ENCODE measurements around the gene ITGB6. TPM values are rescaled to one million over a fixed set of nuclear protein-coding genes. Genes with fewer than 3 reads are reported as not detected.

The ITGB6 gene
- total RNA-seq, 1 experiment from 2014 or later: 84.8 TPM

DNA sequence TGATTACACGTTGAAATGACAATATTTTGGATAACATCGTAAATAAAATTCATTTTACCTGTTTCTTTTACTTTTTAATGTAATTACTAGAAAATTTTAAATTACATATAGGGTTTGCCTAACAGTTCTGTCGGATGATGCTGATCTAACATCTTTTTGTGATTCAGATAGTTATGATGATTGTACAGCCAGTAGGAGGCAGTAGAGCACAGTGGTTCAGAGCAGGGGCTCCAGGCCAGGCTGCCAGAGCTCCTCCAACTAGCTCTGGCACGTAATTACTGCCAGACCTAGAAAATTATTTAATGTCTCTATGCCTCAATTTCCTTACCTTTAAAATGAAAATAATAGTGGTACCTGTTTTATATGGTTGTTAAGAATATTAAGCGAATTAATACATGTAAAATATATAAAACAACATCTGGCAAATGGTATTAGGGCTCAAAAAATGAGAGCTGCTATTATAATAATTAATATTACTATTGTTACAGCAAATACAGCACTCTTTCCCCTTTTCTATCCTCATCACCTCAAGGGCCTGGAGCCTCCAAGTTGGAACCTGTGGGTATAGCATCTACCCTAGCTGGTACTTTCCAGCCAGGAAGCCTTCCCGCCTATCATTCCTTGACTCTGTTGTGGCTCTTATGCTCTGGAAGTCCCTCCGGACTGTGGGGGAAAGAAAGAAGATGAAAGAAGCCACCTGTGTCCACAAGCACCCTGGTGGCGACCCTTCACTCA, 90.0 kb downstream of the ITGB6 start:
- Mint-ChIP-seq H3K27ac (ENCODE audit: unreplicated experiment) (no peak overlapping the region), H3K4me3 (ENCODE audit: low read depth, unreplicated experiment) (no peak overlapping the region), H3K9me3 (ENCODE audit: low read depth, unreplicated experiment) (no peaks in the 10 kb centered on the region), H3K27me3 (ENCODE audit: unreplicated experiment) (no peaks in the 10 kb centered on the region), H3K36me3 (ENCODE audit: insufficient read depth, unreplicated experiment) (peaks cover 14% of the 10 kb centered on the region), H3K4me1 (ENCODE audit: low read depth, unreplicated experiment) (no peaks in the 10 kb centered on the region)
- intact Hi-C loops (cut with micrococcal nuclease; ENCODE audit: unreplicated experiment): loop anchor here (1.0 to 2.0 kb wide), 3 partner anchors 101 to 860 kb away; no protein-coding TSS in a partner anchor
- peak; percentile 75 for DNase-seq
- TF ChIP-seq, protein P1, sequence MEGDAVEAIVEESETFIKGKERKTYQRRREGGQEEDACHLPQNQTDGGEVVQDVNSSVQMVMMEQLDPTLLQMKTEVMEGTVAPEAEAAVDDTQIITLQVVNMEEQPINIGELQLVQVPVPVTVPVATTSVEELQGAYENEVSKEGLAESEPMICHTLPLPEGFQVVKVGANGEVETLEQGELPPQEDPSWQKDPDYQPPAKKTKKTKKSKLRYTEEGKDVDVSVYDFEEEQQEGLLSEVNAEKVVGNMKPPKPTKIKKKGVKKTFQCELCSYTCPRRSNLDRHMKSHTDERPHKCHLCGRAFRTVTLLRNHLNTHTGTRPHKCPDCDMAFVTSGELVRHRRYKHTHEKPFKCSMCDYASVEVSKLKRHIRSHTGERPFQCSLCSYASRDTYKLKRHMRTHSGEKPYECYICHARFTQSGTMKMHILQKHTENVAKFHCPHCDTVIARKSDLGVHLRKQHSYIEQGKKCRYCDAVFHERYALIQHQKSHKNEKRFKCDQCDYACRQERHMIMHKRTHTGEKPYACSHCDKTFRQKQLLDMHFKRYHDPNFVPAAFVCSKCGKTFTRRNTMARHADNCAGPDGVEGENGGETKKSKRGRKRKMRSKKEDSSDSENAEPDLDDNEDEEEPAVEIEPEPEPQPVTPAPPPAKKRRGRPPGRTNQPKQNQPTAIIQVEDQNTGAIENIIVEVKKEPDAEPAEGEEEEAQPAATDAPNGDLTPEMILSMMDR (IDR thresholded peaks at IDR 0.05; ENCODE audit: unreplicated experiment): peak; percentile 74
- CTCF ChIA-PET: interaction anchor here (0.6 to 1.4 kb wide), 8 partner anchors 32 to 954 kb away, joined by 3 to 7 read pairs (median 4); no protein-coding TSS in a partner anchor
- no TSS peak for BruUV-seq (replicated peaks)

DNA sequence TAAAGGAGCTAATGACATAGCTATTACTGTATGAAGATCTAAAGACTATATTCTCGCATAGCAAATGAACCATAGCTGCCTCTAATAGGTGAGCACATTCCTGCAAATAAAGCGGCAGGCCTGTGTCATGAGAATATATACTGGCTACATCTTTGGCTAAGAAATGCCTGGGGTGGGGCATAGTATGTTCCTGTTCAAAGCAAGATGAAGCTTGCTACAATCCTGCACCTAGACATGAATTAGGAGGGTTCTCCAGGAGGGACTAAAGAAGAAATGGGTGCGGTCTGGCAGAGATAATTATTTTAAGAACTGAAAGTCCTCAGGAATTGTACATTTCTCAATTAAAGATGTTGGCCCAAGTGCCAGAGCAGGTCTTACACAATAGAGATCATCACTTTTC, 90.8 kb downstream of the ITGB6 start:
- Mint-ChIP-seq H3K27me3 (ENCODE audit: unreplicated experiment) (no peaks in the 10 kb centered on the region), H3K36me3 (ENCODE audit: insufficient read depth, unreplicated experiment) (peaks cover 14% of the 10 kb centered on the region), H3K4me1 (ENCODE audit: low read depth, unreplicated experiment) (peaks cover under 1% of the 10 kb centered on the region), H3K27ac (ENCODE audit: unreplicated experiment) (no peak overlapping the region), H3K9me3 (ENCODE audit: low read depth, unreplicated experiment) (no peaks in the 10 kb centered on the region), H3K4me3 (ENCODE audit: low read depth, unreplicated experiment) (no peak overlapping the region)
- DNase-seq: no peak
- TF ChIP-seq, protein P1 (IDR thresholded peaks at IDR 0.05; ENCODE audit: unreplicated experiment): no peak
- BruUV-seq (replicated peaks): no TSS peak
- intact Hi-C loops (cut with micrococcal nuclease; ENCODE audit: unreplicated experiment): no loop called here
- CTCF ChIA-PET: interaction anchor here (1.1 to 1.4 kb wide), 2 partner anchors 33 to 171 kb away, joined by 4 read pairs; no protein-coding TSS in a partner anchor

DNA sequence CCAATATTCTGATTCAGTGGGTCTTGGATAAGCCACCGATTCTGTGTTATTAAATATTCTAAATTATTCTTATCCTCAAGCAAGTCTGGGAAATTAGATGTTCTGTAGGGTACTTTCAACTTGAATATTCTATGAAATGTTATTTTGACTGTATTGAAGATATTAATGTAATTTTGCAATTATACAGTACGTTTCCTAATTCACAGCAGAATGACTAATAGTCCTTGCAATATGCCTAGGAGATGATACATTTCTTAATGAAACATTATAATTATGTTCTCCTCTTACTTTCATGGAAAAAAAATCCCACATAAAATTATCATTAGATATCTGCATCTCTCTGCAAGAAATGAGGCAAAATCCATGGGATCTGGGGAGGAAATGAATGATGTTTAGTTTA, 91.4 kb downstream of the ITGB6 start:
- Mint-ChIP-seq H3K27me3 (ENCODE audit: unreplicated experiment) (no peaks in the 10 kb centered on the region), H3K4me3 (ENCODE audit: low read depth, unreplicated experiment) (no peak overlapping the region)
- BruUV-seq (replicated peaks): no TSS peak

DNA sequence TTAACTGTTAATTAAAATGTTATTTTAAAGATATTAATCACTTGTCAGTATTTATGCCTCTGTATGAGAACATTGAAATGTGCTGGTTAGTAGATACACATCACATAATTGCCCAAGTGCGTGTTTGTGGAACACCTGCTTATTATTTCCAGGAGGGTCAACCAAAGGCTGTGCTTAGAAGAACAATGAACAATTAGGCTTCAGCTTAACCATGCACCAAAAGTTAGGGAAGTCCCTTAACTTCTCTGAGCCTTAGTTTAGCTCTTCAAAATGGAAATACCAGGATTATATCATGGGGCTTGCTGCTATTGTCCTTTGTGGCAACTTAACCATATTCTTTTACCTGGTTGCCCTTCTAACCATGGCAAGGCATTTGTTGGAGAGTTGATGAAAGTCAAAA, 94.7 kb downstream of the ITGB6 start:
- BruUV-seq (replicated peaks): no TSS peak
- intact Hi-C loops (cut with micrococcal nuclease; ENCODE audit: unreplicated experiment): no loop called here
- CTCF ChIA-PET: no interaction called here
- Mint-ChIP-seq H3K36me3 (ENCODE audit: insufficient read depth, unreplicated experiment) (peaks cover 17% of the 10 kb centered on the region), H3K4me3 (ENCODE audit: low read depth, unreplicated experiment) (no peak overlapping the region), H3K27ac (ENCODE audit: unreplicated experiment) (no peak overlapping the region), H3K4me1 (ENCODE audit: low read depth, unreplicated experiment) (peaks cover 7% of the 10 kb centered on the region), H3K27me3 (ENCODE audit: unreplicated experiment) (no peaks in the 10 kb centered on the region), H3K9me3 (ENCODE audit: low read depth, unreplicated experiment) (no peaks in the 10 kb centered on the region)
- no peak for DNase-seq
- TF ChIP-seq, protein P1 (IDR thresholded peaks at IDR 0.05; ENCODE audit: unreplicated experiment): no peak

More for the DNA sequence above, 91.4 kb downstream of the ITGB6 start:
- Mint-ChIP-seq H3K4me1 (ENCODE audit: low read depth, unreplicated experiment) (peaks cover 6% of the 10 kb centered on the region), H3K36me3 (ENCODE audit: insufficient read depth, unreplicated experiment) (peaks cover 14% of the 10 kb centered on the region), H3K9me3 (ENCODE audit: low read depth, unreplicated experiment) (no peaks in the 10 kb centered on the region), H3K27ac (ENCODE audit: unreplicated experiment) (no peak overlapping the region)
- intact Hi-C loops (cut with micrococcal nuclease; ENCODE audit: unreplicated experiment): no loop called here
- CTCF ChIA-PET: no interaction called here
- DNase-seq: no peak
- TF ChIP-seq, protein P1 (IDR thresholded peaks at IDR 0.05; ENCODE audit: unreplicated experiment): no peak

Data from Calu3 (cell line).